Neuron (in vitro differentiated cells): Measurements from ENCODE around the gene MT1E.

Experiments used
- H2AFZ ChIP-seq: one replicate; pipeline ENCODE4 v1.6.1; 2013; ENCODE audit warnings: low read depth, mild to moderate bottlenecking, inconsistent platforms, low read length, moderate library complexity
- H3K27me3 ChIP-seq: one replicate; pipeline ENCODE4 v1.6.1; 2013; ENCODE audit warnings: low read length; ENCODE audit not compliant: insufficient read depth
- H3K36me3 ChIP-seq: one replicate; pipeline ENCODE4 v1.6.1; 2013; ENCODE audit warnings: low read length; ENCODE audit not compliant: insufficient read depth
- H3K4me1 ChIP-seq: one replicate; pipeline ENCODE4 v1.6.1; 2013; ENCODE audit warnings: low read length; ENCODE audit not compliant: insufficient read depth
- H3K4me3 ChIP-seq: 2 replicates; pipeline ENCODE4 v1.5.1; 2013; ENCODE audit warnings: mild to moderate bottlenecking, low read length, moderate library complexity
- H3K9me3 ChIP-seq: one replicate; pipeline ENCODE4 v1.6.1; 2013; ENCODE audit warnings: low read length

MT1E gene

GRCh38 chr16:56623637-56624036 is 1.9 kb upstream of the MT1E start:
- H3K4me3 ChIP-seq = no peak overlapping the region
- H3K4me1 ChIP-seq = peaks cover 4% of the 10 kb centered on the region
- H2AFZ ChIP-seq = no peak overlapping the region
- no peaks in the 10 kb centered on the region for H3K36me3 ChIP-seq
- no peaks in the 10 kb centered on the region for H3K9me3 ChIP-seq
- peaks cover 71% of the 10 kb centered on the region for H3K27me3 ChIP-seq

- Histone ChIP-seq H2AFZ (no peak overlapping the region), H3K36me3 (no peaks in the 10 kb centered on the region), H3K27me3 (peaks cover 79% of the 10 kb centered on the region), H3K4me1 (peaks cover 4% of the 10 kb centered on the region), H3K9me3 (no peaks in the 10 kb centered on the region), H3K4me3 (no peak overlapping the region)
Observed at GRCh38 chr16:56625943-56626654, 518 bp downstream of the MT1E start.

GRCh38 chr16:56626685-56627084 is 1.1 kb downstream of the MT1E start:
- no peak overlapping the region for H3K4me3 ChIP-seq
- H3K4me1 ChIP-seq = peaks cover 4% of the 10 kb centered on the region
- H3K27me3 ChIP-seq = peaks cover 79% of the 10 kb centered on the region
- no peaks in the 10 kb centered on the region for H3K9me3 ChIP-seq
- no peak overlapping the region for H2AFZ ChIP-seq
- H3K36me3 ChIP-seq = no peaks in the 10 kb centered on the region

GRCh38 chr16:56628486-56629350 is 3.1 kb downstream of the MT1E start:
- H3K4me3 ChIP-seq = no peak overlapping the region
- H2AFZ ChIP-seq = no peak overlapping the region
- H3K4me1 ChIP-seq = peaks cover 10% of the 10 kb centered on the region
- no peaks in the 10 kb centered on the region for H3K36me3 ChIP-seq
- peaks cover 89% of the 10 kb centered on the region for H3K27me3 ChIP-seq
- H3K9me3 ChIP-seq = no peaks in the 10 kb centered on the region

- Histone ChIP-seq H2AFZ (no peak overlapping the region), H3K4me1 (peaks cover 10% of the 10 kb centered on the region), H3K36me3 (no peaks in the 10 kb centered on the region), H3K4me3 (no peak overlapping the region), H3K9me3 (no peaks in the 10 kb centered on the region), H3K27me3 (peaks cover 91% of the 10 kb centered on the region)
Observed at GRCh38 chr16:56629531-56629930, 4.0 kb downstream of the MT1E start.

GRCh38 chr16:56630134-56630533 is 4.6 kb downstream of the MT1E start:
- peaks cover 10% of the 10 kb centered on the region for H3K4me1 ChIP-seq
- H3K27me3 ChIP-seq = peaks cover 91% of the 10 kb centered on the region

GRCh38 chr16:56631197-56631596 is 5.6 kb downstream of the MT1E start:
- Histone ChIP-seq H2AFZ (no peak overlapping the region), H3K36me3 (no peaks in the 10 kb centered on the region), H3K4me3 (no peak overlapping the region), H3K9me3 (no peaks in the 10 kb centered on the region), H3K27me3 (peaks cover 91% of the 10 kb centered on the region), H3K4me1 (peaks cover 6% of the 10 kb centered on the region)

More at GRCh38 chr16:56630134-56630533, 4.6 kb downstream of the MT1E start:
- no peaks in the 10 kb centered on the region for H3K36me3 ChIP-seq
- H3K9me3 ChIP-seq = no peaks in the 10 kb centered on the region
- no peak overlapping the region for H3K4me3 ChIP-seq
- H2AFZ ChIP-seq = no peak overlapping the region

- no peak overlapping the region for H3K4me3 ChIP-seq
Observed at GRCh38 chr16:56631832-56632155, 6.2 kb downstream of the MT1E start.

GRCh38 chr16:56632156-56632847 is 6.7 kb downstream of the MT1E start, which contains the start of gene MT1M:
Gene MT1M, plus strand, starts transcription at chr16:56632659. Its CDS starts 73 bp downstream, at chr16:56632732.
- H3K9me3 ChIP-seq = no peaks in the 10 kb centered on the region
- H3K4me3 ChIP-seq = no peak within 1 kb of the TSS
- H2AFZ ChIP-seq = peak within 1 kb of the TSS; percentile 33
- H3K4me1 ChIP-seq = peaks cover 6% of the 10 kb centered on the region
- H3K27me3 ChIP-seq = peaks cover 93% of the 10 kb centered on the region
- no peaks in the 10 kb centered on the region for H3K36me3 ChIP-seq

More at GRCh38 chr16:56631832-56632155, 6.2 kb downstream of the MT1E start:
- no peak overlapping the region for H2AFZ ChIP-seq
- H3K4me1 ChIP-seq = peaks cover 6% of the 10 kb centered on the region
- H3K27me3 ChIP-seq = peaks cover 92% of the 10 kb centered on the region
- H3K9me3 ChIP-seq = no peaks in the 10 kb centered on the region
- H3K36me3 ChIP-seq = no peaks in the 10 kb centered on the region

GRCh38 chr16:56632848-56633365 is 7.3 kb downstream of the MT1E start:
- Histone ChIP-seq H3K36me3 (no peaks in the 10 kb centered on the region), H3K4me1 (peaks cover 6% of the 10 kb centered on the region), H3K27me3 (peaks cover 98% of the 10 kb centered on the region), H3K9me3 (no peaks in the 10 kb centered on the region), H2AFZ (no peak overlapping the region), H3K4me3 (no peak overlapping the region)

GRCh38 chr16:56633535-56633934 is 8.0 kb downstream of the MT1E start:
- peaks cover 99% of the 10 kb centered on the region for H3K27me3 ChIP-seq
- H3K36me3 ChIP-seq = no peaks in the 10 kb centered on the region
- no peaks in the 10 kb centered on the region for H3K9me3 ChIP-seq
- no peak overlapping the region for H3K4me3 ChIP-seq
- no peak overlapping the region for H2AFZ ChIP-seq
- H3K4me1 ChIP-seq = peaks cover 7% of the 10 kb centered on the region

- H3K27me3 ChIP-seq = peaks cover 99% of the 10 kb centered on the region
- H3K9me3 ChIP-seq = no peaks in the 10 kb centered on the region
- no peaks in the 10 kb centered on the region for H3K36me3 ChIP-seq
- H2AFZ ChIP-seq = no peak overlapping the region
- peaks cover 8% of the 10 kb centered on the region for H3K4me1 ChIP-seq
- no peak overlapping the region for H3K4me3 ChIP-seq
Observed at GRCh38 chr16:56634715-56635440, 9.3 kb downstream of the MT1E start.
